GM18505 (cell line): ENCODE data around the gene TBCCD1.

ENCODE experiments used
- ATAC-seq: cut with Tn5 transposase; IDR thresholded peaks from one replicate; pipeline ENCODE4 v1.9.1; 2021; ENCODE audit not compliant: unreplicated experiment
- POLR2A ChIP-seq: IDR thresholded peaks from 4 replicates; pipeline ENCODE4 v1.6.1; 2011; ENCODE audit warnings: borderline replicate concordance; ENCODE audit not compliant: insufficient read depth, insufficient read length; ENCODE audit errors: extremely low read depth

TBCCD1 gene

GRCh38 chr3:186567072-186567921, at the start of gene TBCCD1:
TBCCD1 (minus strand) TSS chr3:186567339; CDS start chr3:186564329, 3,010 bp downstream.
- ATAC-seq: peak; percentile 48
- TF ChIP-seq POLR2A: peak; percentile 98

GRCh38 chr3:186616299-186616617, 49.1 kb upstream of the TBCCD1 start:
- TF ChIP-seq POLR2A: no peak
- no peak for ATAC-seq

GRCh38 chr3:186614597-186615483, 47.7 kb upstream of the TBCCD1 start:
- TF ChIP-seq POLR2A: no peak
- peak; percentile 48 for ATAC-seq

- no peak for ATAC-seq
These were observed 47.1 kb upstream of the TBCCD1 start for GRCh38 chr3:186614266-186614596.

GRCh38 chr3:186613637-186614265, 46.6 kb upstream of the TBCCD1 start:
- no peak for ATAC-seq
- no peak for TF ChIP-seq POLR2A

More at GRCh38 chr3:186614266-186614596, 47.1 kb upstream of the TBCCD1 start:
- TF ChIP-seq POLR2A: no peak

GRCh38 chr3:186612721-186613636, 45.8 kb upstream of the TBCCD1 start, which contains the start of gene AHSG:
AHSG (plus strand) TSS chr3:186613060; CDS start chr3:186613142, 82 bp downstream.
- no peak for TF ChIP-seq POLR2A
- ATAC-seq: no peak

- TF ChIP-seq POLR2A: no peak
- no peak for ATAC-seq
These were observed 44.9 kb upstream of the TBCCD1 start for GRCh38 chr3:186612065-186612464.

GRCh38 chr3:186609247-186609868, 42.2 kb upstream of the TBCCD1 start:
- TF ChIP-seq POLR2A: no peak
- ATAC-seq: no peak

- ATAC-seq: no peak
- no peak for TF ChIP-seq POLR2A
These were observed 41.6 kb upstream of the TBCCD1 start for GRCh38 chr3:186608624-186609215.

- no peak for ATAC-seq
- TF ChIP-seq POLR2A: no peak
These were observed 38.7 kb upstream of the TBCCD1 start for GRCh38 chr3:186605561-186606545.

- no peak for TF ChIP-seq POLR2A
- ATAC-seq: no peak
These were observed 37.9 kb upstream of the TBCCD1 start for GRCh38 chr3:186605078-186605477.
